Skeletal muscle tissue (tissue), 4 donors: ENCODE results near the gene CD4. TPM values are rescaled to one million over a fixed set of nuclear protein-coding genes. Genes with fewer than 3 reads are reported as not detected.

Experiments
- H3K27ac ChIP-seq: one replicate; pipeline ENCODE4 v1.7.0; 2013; ENCODE audit warnings: mild to moderate bottlenecking, low read depth, low read length, inconsistent platforms
- H3K27me3 ChIP-seq, 3 donors: one replicate each; pipeline ENCODE4 v1.7.0; 2013; ENCODE audit warnings: low read length in 3 of 3; ENCODE audit not compliant: control insufficient read depth in 3 of 3, insufficient read depth in 3 of 3
- H3K36me3 ChIP-seq, 3 donors: one replicate each; pipeline ENCODE4 v1.7.0; 2013; ENCODE audit warnings: low read length in 3 of 3; ENCODE audit not compliant: control insufficient read depth in 3 of 3, insufficient read depth in 3 of 3
- H3K4me1 ChIP-seq, 3 donors: one replicate each; pipeline ENCODE4 v1.7.0; 2013; ENCODE audit warnings: low read length in 3 of 3, mild to moderate bottlenecking in 3 of 3; ENCODE audit not compliant: control insufficient read depth in 3 of 3, insufficient read depth in 3 of 3
- H3K4me3 ChIP-seq, 3 donors: one replicate each; pipeline ENCODE4 v1.7.0; 2013; ENCODE audit warnings: low read length in 3 of 3
- H3K9ac ChIP-seq, 3 donors: one replicate each; pipeline ENCODE4 v1.7.0; 2013; ENCODE audit warnings: low read length in 3 of 3, mild to moderate bottlenecking in 3 of 3, moderate library complexity in 2 of 3, low read depth in 1 of 3
- H3K9me3 ChIP-seq, 3 donors: one replicate each; pipeline ENCODE4 v1.7.0; 2013; ENCODE audit warnings: low read length in 3 of 3; ENCODE audit not compliant: control insufficient read depth in 3 of 3
- total RNA-seq: library from RNA; depleted of rRNA; stranded (reverse); fragments of >200 nt; gene quantifications from one replicate; pipeline ENCODE4 v1.2.3, GENCODE V29; 2014
- donor health status: Osteomylitis.

Gene CD4
- total RNA-seq, 1 donor from 2014 or later = 6.8 TPM

- Histone ChIP-seq H3K36me3 (peaks cover 2 to 11% (median 3%) of the 10 kb centered on the region in 3 donors), H3K27ac (no peak overlapping the region), H3K4me1 (peaks cover 19 to 25% (median 23%) of the 10 kb centered on the region in 3 donors), H3K27me3 (no peaks in the 10 kb centered on the region), H3K9me3 (no peaks in the 10 kb centered on the region), H3K4me3 (peak overlapping the region; percentile 99), H3K9ac (peak overlapping the region in 1 of 3 donors; percentile 92)
These were observed 61.4 kb downstream of the CD4 start for GRCh38 chr12:6850796-6851152.

GRCh38 chr12:6851153-6851920, 62.0 kb downstream of the CD4 start, which contains the start of gene CDCA3:
Gene CDCA3 (minus strand): TSS chr12:6851286. CDS start chr12:6850952, 334 bp downstream.
- Histone ChIP-seq H3K27me3 (no peaks in the 10 kb centered on the region), H3K4me3 (peak within 1 kb of the TSS; percentile 99), H3K4me1 (peaks cover 19 to 25% (median 23%) of the 10 kb centered on the region in 3 donors), H3K36me3 (peaks cover 7 to 13% (median 8%) of the 10 kb centered on the region in 3 donors), H3K9ac (peak within 1 kb of the TSS; percentile 79 to 93 (median 92)), H3K9me3 (no peaks in the 10 kb centered on the region), H3K27ac (peak within 1 kb of the TSS; percentile 96)

- H3K9ac ChIP-seq = peak within 1 kb of the TSS; percentile 79 to 93 (median 92)
- no peaks in the 10 kb centered on the region for H3K27me3 ChIP-seq
- H3K4me3 ChIP-seq = peak within 1 kb of the TSS; percentile 99
- no peaks in the 10 kb centered on the region for H3K9me3 ChIP-seq
- H3K27ac ChIP-seq = peak within 1 kb of the TSS; percentile 96
- H3K4me1 ChIP-seq = peaks cover 19 to 25% (median 23%) of the 10 kb centered on the region in 3 donors
- H3K36me3 ChIP-seq = peaks cover 14 to 21% (median 15%) of the 10 kb centered on the region in 3 donors
These were observed 62.8 kb downstream of the CD4 start, which contains the start of gene USP5 for GRCh38 chr12:6851921-6852650. Gene USP5 (plus strand): TSS chr12:6852150. CDS start chr12:6852180, 30 bp downstream.

- Histone ChIP-seq H3K4me3 (peak overlapping the region; percentile 68 to 80 (median 72)), H3K9me3 (no peaks in the 10 kb centered on the region), H3K27ac (peak overlapping the region; percentile 96), H3K4me1 (peaks cover 21 to 25% (median 23%) of the 10 kb centered on the region in 3 donors), H3K9ac (peak overlapping the region; percentile 60 to 78 (median 64)), H3K27me3 (no peaks in the 10 kb centered on the region), H3K36me3 (peaks cover 21 to 28% (median 22%) of the 10 kb centered on the region in 3 donors)
These were observed 63.5 kb downstream of the CD4 start for GRCh38 chr12:6852651-6853354.

DNA sequence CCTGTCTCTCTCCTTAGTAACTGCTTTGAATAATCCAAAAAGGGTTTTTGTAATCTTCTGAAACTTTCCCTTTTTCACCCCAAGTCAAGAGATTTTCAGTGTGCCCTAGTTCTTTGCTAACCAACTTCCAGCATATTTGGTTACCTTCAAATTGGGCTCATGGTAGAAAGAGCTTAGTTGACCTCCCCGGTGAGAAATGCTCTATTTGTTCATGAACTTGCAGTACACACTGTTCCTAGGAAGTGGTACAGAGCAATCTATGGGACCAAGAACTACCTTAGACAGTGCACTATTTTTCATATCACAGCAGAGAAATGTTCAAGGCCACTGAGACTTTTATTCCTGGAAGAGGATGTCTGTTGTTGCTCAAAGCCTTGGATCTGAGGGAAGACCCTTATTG, 64.3 kb downstream of the CD4 start:
- H3K4me3 ChIP-seq = no peak overlapping the region

DNA sequence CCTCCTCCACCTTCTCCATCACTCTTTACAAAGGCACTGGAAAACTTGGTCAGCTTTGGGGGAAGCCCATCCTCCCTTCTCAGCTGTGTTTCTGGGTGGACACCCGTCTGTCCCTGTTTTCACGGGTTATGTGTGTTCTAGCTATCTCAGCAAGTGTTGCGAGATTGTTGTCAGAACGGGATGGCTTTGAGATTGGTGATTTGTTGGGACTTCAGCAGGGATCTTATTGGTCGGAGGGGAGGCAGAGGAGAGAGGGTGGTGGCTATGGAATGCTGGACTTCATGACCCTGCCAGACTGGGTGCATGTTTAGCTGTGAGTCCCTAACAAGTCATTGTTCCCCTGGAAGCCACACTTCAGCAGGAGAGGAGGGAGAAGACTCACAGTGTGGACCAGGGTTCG, 64.7 kb downstream of the CD4 start:
- Histone ChIP-seq H3K9ac (peak overlapping the region in 2 of 3 donors; percentile 4 to 78), H3K9me3 (no peaks in the 10 kb centered on the region), H3K4me1 (peaks cover 23 to 25% (median 25%) of the 10 kb centered on the region in 3 donors), H3K27me3 (no peaks in the 10 kb centered on the region), H3K4me3 (no peak overlapping the region), H3K36me3 (peaks cover 32 to 40% (median 34%) of the 10 kb centered on the region in 3 donors), H3K27ac (no peak overlapping the region)

More for the DNA sequence above, 64.3 kb downstream of the CD4 start:
- Histone ChIP-seq H3K27ac (peak overlapping the region; percentile 96), H3K36me3 (peaks cover 29 to 36% (median 30%) of the 10 kb centered on the region in 3 donors), H3K4me1 (peaks cover 21 to 25% (median 23%) of the 10 kb centered on the region in 3 donors), H3K9ac (peak overlapping the region in 2 of 3 donors; percentile 60 to 78), H3K9me3 (no peaks in the 10 kb centered on the region), H3K27me3 (no peaks in the 10 kb centered on the region)

- Histone ChIP-seq H3K27ac (no peak overlapping the region), H3K9ac (no peak overlapping the region), H3K9me3 (no peaks in the 10 kb centered on the region), H3K4me1 (peaks cover 24 to 25% (median 25%) of the 10 kb centered on the region in 3 donors), H3K4me3 (no peak overlapping the region), H3K27me3 (no peaks in the 10 kb centered on the region), H3K36me3 (peaks cover 43 to 50% (median 43%) of the 10 kb centered on the region in 3 donors)
These were observed 66.0 kb downstream of the CD4 start for GRCh38 chr12:6855322-6855721.

DNA sequence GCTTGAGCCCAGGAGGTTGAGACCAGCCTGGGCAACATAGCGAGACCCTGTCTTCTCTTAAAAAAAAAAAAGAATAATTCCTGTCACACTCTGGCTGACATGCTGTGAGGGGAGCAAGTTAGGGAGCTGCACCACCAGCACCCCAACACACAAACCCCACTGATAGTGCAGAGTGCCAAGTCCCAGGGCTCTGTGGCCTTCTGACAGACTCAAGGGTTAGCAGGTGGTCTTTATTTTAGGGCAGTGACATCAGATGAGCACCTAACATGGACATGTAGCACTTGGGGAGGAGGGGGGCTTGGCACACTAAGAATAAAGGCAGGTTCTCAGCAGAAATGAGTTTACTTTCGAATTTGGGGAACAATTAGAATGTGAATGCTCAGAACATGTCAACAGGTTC, 69.5 kb downstream of the CD4 start:
- Histone ChIP-seq H3K9me3 (no peaks in the 10 kb centered on the region), H3K4me1 (peaks cover 5 to 8% (median 5%) of the 10 kb centered on the region in 3 donors), H3K27me3 (no peaks in the 10 kb centered on the region), H3K4me3 (no peak overlapping the region), H3K36me3 (peaks cover 74 to 79% (median 76%) of the 10 kb centered on the region in 3 donors), H3K9ac (peak overlapping the region in 1 of 3 donors; percentile 8), H3K27ac (no peak overlapping the region)

DNA sequence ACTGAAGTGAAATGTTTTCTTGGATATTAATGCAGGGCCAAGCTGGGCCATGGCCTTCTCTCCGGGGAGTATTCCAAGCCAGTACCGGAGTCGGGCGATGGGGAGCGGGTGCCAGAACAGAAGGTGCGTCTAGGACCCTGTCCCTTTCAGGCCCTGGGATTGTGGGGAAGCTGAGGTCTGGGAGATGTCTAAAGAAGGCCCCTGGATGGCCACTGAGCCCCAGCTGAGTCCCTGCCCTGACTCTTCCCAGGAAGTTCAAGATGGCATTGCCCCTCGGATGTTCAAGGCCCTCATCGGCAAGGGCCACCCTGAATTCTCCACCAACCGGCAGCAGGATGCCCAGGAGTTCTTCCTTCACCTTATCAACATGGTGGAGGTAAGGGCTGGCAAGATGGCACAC, 70.8 kb downstream of the CD4 start:
- Histone ChIP-seq H3K9me3 (no peaks in the 10 kb centered on the region), H3K27me3 (no peaks in the 10 kb centered on the region), H3K27ac (no peak overlapping the region), H3K36me3 (peaks cover 83 to 84% (median 84%) of the 10 kb centered on the region in 3 donors), H3K4me1 (peaks cover 0 to 5% (median 2%) of the 10 kb centered on the region in 3 donors), H3K9ac (no peak overlapping the region), H3K4me3 (no peak overlapping the region)
